Esophagus squamous epithelium (tissue), 5 donors: ENCODE data around the gene NPPB. TPM values are rescaled to one million over a fixed set of nuclear protein-coding genes. Genes with fewer than 3 reads are reported as not detected.

Source experiments
- DNase-seq: peaks from one replicate; lab custom pipeline; 2025; lab: John Stamatoyannopoulos, UW
- H3K27ac ChIP-seq, 4 donors: fragments of 200-600 bp; sonication (generic); one replicate each; pipeline ENCODE4 v1.5.1; 2016 to 2019; ENCODE audit warnings: mild to moderate bottlenecking in 1 of 4
- H3K27me3 ChIP-seq, 4 donors: fragments of 200-600 bp; sonication (generic); 1 replicate in 3 of 4; 2 replicates in 1 of 4; pipeline versions ENCODE4 v1.5.1 to v1.6.0; 2017 to 2021; ENCODE audit warnings: antibody characterized with exemption in 1 of 4
- H3K36me3 ChIP-seq, 3 donors: fragments of 200-600 bp; sonication (generic); one replicate each; pipeline ENCODE4 v1.5.1; 2016 to 2019
- H3K4me1 ChIP-seq, 3 donors: fragments of 200-600 bp; sonication (generic); one replicate each; pipeline ENCODE4 v1.5.1; 2017 to 2019
- H3K4me3 ChIP-seq, 4 donors: fragments of 200-600 bp; sonication (generic); 1 replicate in 3 of 4; 2 replicates in 1 of 4; pipeline ENCODE4 v1.5.1; 2016 to 2019; ENCODE audit warnings: mild to moderate bottlenecking in 2 of 4, moderate library complexity in 1 of 4
- H3K9me3 ChIP-seq, 3 donors: fragments of 200-600 bp; sonication (generic); one replicate each; pipeline ENCODE4 v1.5.1; 2016 to 2019
- CTCF ChIP-seq, 6 experiments: fragments of 450-650 bp in 4 of 6; fragments of 200-600 bp in 2 of 6; sonication (generic) in 2 of 6; IDR thresholded peaks; one replicate each; pipeline ENCODE4 v1.5.1; 2016 to 2019; ENCODE audit warnings: antibody characterized with exemption in 6 of 6, mild to moderate bottlenecking in 4 of 6, moderate library complexity in 4 of 6
- POLR2A ChIP-seq, 4 donors: fragments of 450-650 bp; IDR thresholded peaks; one replicate each; pipeline ENCODE4 v1.6.1; 2017; ENCODE audit warnings: antibody characterized with exemption in 4 of 4, mild to moderate bottlenecking in 4 of 4, moderate library complexity in 3 of 4
- WGBS, 2 donors: methylation state at CpG; one replicate each; pipeline ENCODE4 v1.1.5; 2018; 5-methylcytosine and 5-hydroxymethylcytosine counted together
- intact Hi-C: fragments of 100-400 bp; cut with DNase I; formaldehyde crosslinking; loops from one replicate; pipeline ENCODE4 v1.15.0; 2022
- total RNA-seq, 4 donors: library from RNA; depleted of rRNA; stranded (reverse); fragments of >200 nt; gene quantifications; one replicate each; pipeline ENCODE4 v1.1.0, GENCODE V29; 2016
- donor health status: DM: yes; HTN: yes; CAD: no.

NPPB gene
- total RNA-seq, 4 donors from 2014 or later = not detected

GRCh38 chr1:11873395-11874257, 14.9 kb upstream of the NPPB start:
- no peak overlapping the region for H3K4me3 ChIP-seq
- no peak overlapping the region for H3K27ac ChIP-seq
- H3K9me3 ChIP-seq = no peaks in the 10 kb centered on the region
- H3K27me3 ChIP-seq = peaks cover 0 to 75% (median 0%) of the 10 kb centered on the region in 4 donors
- DNase-seq = no peak
- no peaks in the 10 kb centered on the region for H3K4me1 ChIP-seq
- WGBS, 2 donors = 56 to 58% methylated on average over 8 to 13 of the region's 14 CpGs
- H3K36me3 ChIP-seq = no peaks in the 10 kb centered on the region
- intact Hi-C loops = no loop called here
- TF ChIP-seq CTCF (IDR thresholded peaks at IDR 0.05) = no peak
- no peak for TF ChIP-seq POLR2A (IDR thresholded peaks at IDR 0.05)

DNA sequence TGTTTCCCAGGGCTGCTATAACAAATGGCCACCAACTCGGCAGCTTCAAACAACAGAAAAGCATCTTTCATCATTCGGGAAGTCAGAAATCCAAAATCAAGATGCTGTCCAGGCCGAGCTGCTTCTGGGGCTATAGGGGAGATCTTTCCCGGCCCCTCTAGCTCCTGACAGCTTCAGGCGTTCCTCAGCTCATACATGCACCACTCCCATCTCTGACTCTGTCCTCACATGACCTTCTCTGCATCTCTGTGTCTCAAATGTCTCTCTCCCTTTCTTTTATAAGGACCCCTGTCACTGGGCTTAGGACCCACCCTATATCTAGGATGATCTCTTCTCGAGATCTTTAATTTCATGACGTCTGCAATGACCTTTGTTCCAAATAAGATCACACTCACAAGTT, 13.8 kb upstream of the NPPB start:
- 39 to 61% methylated on average over 7 of the region's 7 CpGs for WGBS, 2 donors

GRCh38 chr1:11869650-11870207, 11.0 kb upstream of the NPPB start:
- Histone ChIP-seq H3K4me1 (no peaks in the 10 kb centered on the region), H3K36me3 (no peaks in the 10 kb centered on the region), H3K9me3 (no peaks in the 10 kb centered on the region), H3K27me3 (peaks cover 0 to 53% (median 0%) of the 10 kb centered on the region in 4 donors), H3K27ac (no peak overlapping the region), H3K4me3 (no peak overlapping the region)
- WGBS, 2 donors = 33 to 80% methylated on average over 1 of the region's 5 CpGs
- intact Hi-C loops = no loop called here
- DNase-seq = no peak
- TF ChIP-seq CTCF (IDR thresholded peaks at IDR 0.05) = no peak
- TF ChIP-seq POLR2A (IDR thresholded peaks at IDR 0.05) = no peak

More for the DNA sequence above, 13.8 kb upstream of the NPPB start:
- Histone ChIP-seq H3K27me3 (peaks cover 0 to 65% (median 0%) of the 10 kb centered on the region in 4 donors), H3K4me1 (no peaks in the 10 kb centered on the region), H3K9me3 (no peaks in the 10 kb centered on the region), H3K4me3 (no peak overlapping the region), H3K27ac (no peak overlapping the region), H3K36me3 (no peaks in the 10 kb centered on the region)
- DNase-seq = no peak
- intact Hi-C loops = no loop called here
- TF ChIP-seq CTCF (IDR thresholded peaks at IDR 0.05) (no peak), POLR2A (IDR thresholded peaks at IDR 0.05) (no peak)

GRCh38 chr1:11869104-11869503, 10.4 kb upstream of the NPPB start:
- Histone ChIP-seq H3K27me3 (peaks cover 0 to 52% (median 0%) of the 10 kb centered on the region in 4 donors), H3K36me3 (no peaks in the 10 kb centered on the region), H3K9me3 (no peaks in the 10 kb centered on the region), H3K27ac (no peak overlapping the region), H3K4me1 (no peaks in the 10 kb centered on the region), H3K4me3 (no peak overlapping the region)
- intact Hi-C loops = no loop called here
- TF ChIP-seq POLR2A (IDR thresholded peaks at IDR 0.05) = no peak
- TF ChIP-seq CTCF (IDR thresholded peaks at IDR 0.05) = no peak
- WGBS, 2 donors = 76 to 86% methylated on average over 3 of the region's 3 CpGs
- no peak for DNase-seq

GRCh38 chr1:11868331-11868980, 9.7 kb upstream of the NPPB start:
- no peak overlapping the region for H3K4me3 ChIP-seq
- DNase-seq = no peak
- H3K9me3 ChIP-seq = no peaks in the 10 kb centered on the region
- TF ChIP-seq CTCF (IDR thresholded peaks at IDR 0.05) (no peak), POLR2A (IDR thresholded peaks at IDR 0.05) (no peak)
- no peaks in the 10 kb centered on the region for H3K36me3 ChIP-seq
- 60 to 73% methylated on average over 10 to 13 of the region's 13 CpGs for whole genome bisulfite sequencing, 2 donors
- intact Hi-C loops = no loop called here
- no peak overlapping the region for H3K27ac ChIP-seq
- peaks cover 0 to 49% (median 0%) of the 10 kb centered on the region in 4 donors for H3K27me3 ChIP-seq
- no peaks in the 10 kb centered on the region for H3K4me1 ChIP-seq
